ENCODE measurements around the gene MED13. TPM values are rescaled to one million over a fixed set of nuclear protein-coding genes. Genes with fewer than 3 reads are reported as not detected.
"Not testable (repeated sequence)": the region's sequence is repeated elsewhere in the genome, so short reads cannot be mapped to it uniquely, and the experiment has no call there.

The MED13 gene
- total and polyA plus RNA-seq, 7 donors = 9.0 to 60.7 (median 46.0) TPM

DNA sequence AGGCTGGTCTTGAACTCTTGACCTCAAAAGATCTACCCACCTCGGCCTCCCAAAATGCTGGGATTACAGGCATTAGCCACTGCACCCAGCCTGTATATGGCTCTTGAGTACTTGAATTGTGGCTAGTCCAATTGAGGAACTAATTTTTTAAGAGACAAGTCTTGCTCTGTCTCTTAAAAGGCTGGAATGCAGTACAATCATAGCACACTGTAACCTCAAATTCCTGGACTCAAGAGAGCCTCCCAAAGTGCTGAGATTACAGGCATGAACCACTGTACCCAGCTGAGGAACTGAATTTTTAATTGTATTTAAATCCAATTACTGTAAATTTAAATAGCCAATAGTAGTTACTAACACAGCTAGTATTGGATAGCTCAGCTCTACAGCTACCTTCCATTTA is 50.6 kb downstream of the MED13 start:
- H3K4me3 ChIP-seq = no peak overlapping the region
- H3K27me3 ChIP-seq = no peaks in the 10 kb centered on the region
- H3K36me3 ChIP-seq = peaks cover 0 to 68% (median 11%) of the 10 kb centered on the region in 4 donors
- no peak overlapping the region for H3K27ac ChIP-seq
- intact Hi-C loops (cut with DNase I) = no loop called here
- 95 to 96% methylated on average over 1 of the region's 1 CpG for WGBS, 2 donors
- DNase-seq = no peak
- H3K4me1 ChIP-seq = peaks cover 0 to 8% (median 0%) of the 10 kb centered on the region in 4 donors
- TF ChIP-seq, protein P1, sequence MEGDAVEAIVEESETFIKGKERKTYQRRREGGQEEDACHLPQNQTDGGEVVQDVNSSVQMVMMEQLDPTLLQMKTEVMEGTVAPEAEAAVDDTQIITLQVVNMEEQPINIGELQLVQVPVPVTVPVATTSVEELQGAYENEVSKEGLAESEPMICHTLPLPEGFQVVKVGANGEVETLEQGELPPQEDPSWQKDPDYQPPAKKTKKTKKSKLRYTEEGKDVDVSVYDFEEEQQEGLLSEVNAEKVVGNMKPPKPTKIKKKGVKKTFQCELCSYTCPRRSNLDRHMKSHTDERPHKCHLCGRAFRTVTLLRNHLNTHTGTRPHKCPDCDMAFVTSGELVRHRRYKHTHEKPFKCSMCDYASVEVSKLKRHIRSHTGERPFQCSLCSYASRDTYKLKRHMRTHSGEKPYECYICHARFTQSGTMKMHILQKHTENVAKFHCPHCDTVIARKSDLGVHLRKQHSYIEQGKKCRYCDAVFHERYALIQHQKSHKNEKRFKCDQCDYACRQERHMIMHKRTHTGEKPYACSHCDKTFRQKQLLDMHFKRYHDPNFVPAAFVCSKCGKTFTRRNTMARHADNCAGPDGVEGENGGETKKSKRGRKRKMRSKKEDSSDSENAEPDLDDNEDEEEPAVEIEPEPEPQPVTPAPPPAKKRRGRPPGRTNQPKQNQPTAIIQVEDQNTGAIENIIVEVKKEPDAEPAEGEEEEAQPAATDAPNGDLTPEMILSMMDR (IDR thresholded peaks at IDR 0.05) = no peak
- TF ChIP-seq POLR2A (IDR thresholded peaks at IDR 0.05) (no peak), POLR2AphosphoS5 (IDR thresholded peaks at IDR 0.05) (no peak), EP300 (IDR thresholded peaks at IDR 0.05) (no peak)
- H3K9me3 ChIP-seq = no peaks in the 10 kb centered on the region

DNA sequence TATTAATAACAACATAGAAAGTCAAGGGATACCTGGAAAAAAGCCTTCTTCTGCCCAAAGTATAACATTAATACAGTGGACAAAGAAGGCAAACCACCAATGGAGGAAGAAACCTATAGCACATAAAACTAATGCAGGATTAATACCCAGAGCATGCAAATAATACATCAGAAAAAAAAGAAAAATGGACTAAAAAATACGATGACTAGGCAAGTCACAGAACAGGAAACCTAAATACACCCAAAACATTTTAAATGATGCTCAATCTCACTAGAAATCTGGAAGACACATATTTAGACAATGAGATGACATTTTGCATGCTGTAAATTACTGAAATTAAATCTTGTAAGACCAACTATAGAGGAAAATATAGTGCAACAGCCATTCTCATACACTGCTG is 55.9 kb downstream of the MED13 start:
- peaks cover 0 to 58% (median 11%) of the 10 kb centered on the region in 4 donors for H3K36me3 ChIP-seq
- no peak for DNase-seq
- intact Hi-C loops (cut with DNase I) = no loop called here
- no peaks in the 10 kb centered on the region for H3K9me3 ChIP-seq
- WGBS, 2 donors = 78 to 81% methylated on average over 1 of the region's 1 CpG
- H3K27ac ChIP-seq = no peak overlapping the region
- H3K4me1 ChIP-seq = peaks cover 0 to 13% (median 9%) of the 10 kb centered on the region in 4 donors
- H3K27me3 ChIP-seq = no peaks in the 10 kb centered on the region
- TF ChIP-seq, protein P1 (IDR thresholded peaks at IDR 0.05) = no peak
- TF ChIP-seq POLR2AphosphoS5 (IDR thresholded peaks at IDR 0.05) = no peak
- no peak for TF ChIP-seq EP300 (IDR thresholded peaks at IDR 0.05)
- TF ChIP-seq POLR2A (IDR thresholded peaks at IDR 0.05) = no peak
- no peak overlapping the region for H3K4me3 ChIP-seq

GRCh38 chr17:62008294-62008693 is 56.8 kb downstream of the MED13 start:
- no peak overlapping the region for H3K4me3 ChIP-seq
- H3K4me1 ChIP-seq = peaks cover 0 to 17% (median 9%) of the 10 kb centered on the region in 4 donors
- 90 to 95% methylated on average over 5 of the region's 5 CpGs for WGBS, 2 donors
- H3K27me3 ChIP-seq = no peaks in the 10 kb centered on the region
- intact Hi-C loops (cut with DNase I) = no loop called here
- peaks cover 0 to 54% (median 11%) of the 10 kb centered on the region in 4 donors for H3K36me3 ChIP-seq
- no peak for TF ChIP-seq POLR2AphosphoS5 (IDR thresholded peaks at IDR 0.05)
- no peak for TF ChIP-seq POLR2A (IDR thresholded peaks at IDR 0.05)
- TF ChIP-seq, protein P1 (IDR thresholded peaks at IDR 0.05) = no peak
- DNase-seq = no peak
- no peak overlapping the region for H3K27ac ChIP-seq
- H3K9me3 ChIP-seq = no peaks in the 10 kb centered on the region

DNA sequence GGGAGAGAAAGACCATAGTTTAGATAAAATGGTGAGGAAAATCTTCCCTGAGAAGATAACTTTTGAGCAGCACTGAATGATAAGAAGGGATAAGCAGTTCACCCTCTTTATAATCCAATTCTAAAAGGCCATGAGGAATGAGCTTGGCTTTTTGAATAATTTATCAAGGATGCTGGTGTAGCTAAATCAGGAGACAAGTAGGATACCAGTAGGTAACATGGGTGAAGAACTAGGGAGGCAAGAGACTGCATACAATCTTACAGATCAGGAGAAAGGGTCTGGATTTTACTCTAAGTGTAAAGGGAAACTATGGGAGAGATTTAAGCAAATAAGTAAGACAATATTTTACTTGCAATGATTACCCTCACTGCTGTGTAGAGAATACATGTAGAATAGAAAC is 60.7 kb downstream of the MED13 start:
- H3K27me3 ChIP-seq = no peaks in the 10 kb centered on the region
- H3K27ac ChIP-seq = no peak overlapping the region
- peaks cover 0 to 25% (median 9%) of the 10 kb centered on the region in 4 donors for H3K4me1 ChIP-seq
- intact Hi-C loops (cut with DNase I) = no loop called here
- peaks cover 0 to 21% (median 0%) of the 10 kb centered on the region in 4 donors for H3K36me3 ChIP-seq
- TF ChIP-seq POLR2A (IDR thresholded peaks at IDR 0.05) (no peak), POLR2AphosphoS5 (IDR thresholded peaks at IDR 0.05) (no peak), EP300 (IDR thresholded peaks at IDR 0.05) (no peak)
- TF ChIP-seq, protein P1 (IDR thresholded peaks at IDR 0.05) = no peak
- H3K9me3 ChIP-seq = no peaks in the 10 kb centered on the region
- no peak overlapping the region for H3K4me3 ChIP-seq
- no peak for DNase-seq

DNA sequence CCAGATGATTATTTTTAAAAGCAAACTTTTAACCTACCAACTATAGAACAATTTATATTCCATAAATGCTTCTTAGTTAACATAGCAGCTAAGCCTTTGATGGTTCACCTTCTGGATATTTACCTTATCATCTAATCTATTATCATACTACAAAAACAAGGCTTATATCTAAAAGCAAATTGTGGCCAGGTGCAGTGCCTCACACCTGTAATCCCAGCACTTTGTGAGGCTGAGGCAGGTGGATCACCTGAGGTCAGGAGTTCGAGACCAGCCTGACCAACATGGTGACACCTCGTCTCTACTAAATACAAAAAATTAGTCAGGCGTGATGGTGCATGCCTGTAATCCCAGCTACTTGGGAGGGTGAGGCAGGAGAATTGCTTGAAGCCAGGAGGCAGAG is 61.9 kb downstream of the MED13 start:
- H3K27me3 ChIP-seq; intact Hi-C loops (cut with DNase I); DNase-seq; H3K27ac ChIP-seq; H3K9me3 ChIP-seq; H3K4me3 ChIP-seq: not testable (repeated sequence)
- Histone ChIP-seq H3K36me3 (peaks cover 0 to 15% (median 0%) of the 10 kb centered on the region in 4 donors), H3K4me1 (peaks cover 0 to 31% (median 15%) of the 10 kb centered on the region in 4 donors)
- WGBS, 2 donors = 95 to 96% methylated on average over 3 of the region's 3 CpGs

Measured in sigmoid colon (tissue), 7 donors.